Fibroblast of peridontal ligament (primary cell): ENCODE results near the gene FAM193A.
"Not testable (repeated sequence)": the region's sequence is repeated elsewhere in the genome, so short reads cannot be mapped to it uniquely, and the experiment has no call there.

ENCODE experiments used
- DNase-seq: peaks from one replicate; pipeline ENCODE4 v3.0.0-alpha.2; 2010; ENCODE audit errors: extremely low read depth

The FAM193A gene

GRCh38 chr4:2651546-2651945 is 115.1 kb downstream of the FAM193A start:
- DNase-seq: no peak

GRCh38 chr4:2651998-2652397 is 115.6 kb downstream of the FAM193A start:
- no peak for DNase-seq

GRCh38 chr4:2652415-2653160 is 116.1 kb downstream of the FAM193A start:
- DNase-seq: no peak

GRCh38 chr4:2660596-2661211 is 124.3 kb downstream of the FAM193A start:
- peak; percentile 25 for DNase-seq

- peak; percentile 93 for DNase-seq
These were observed 126.2 kb downstream of the FAM193A start for GRCh38 chr4:2662598-2662997.

DNA sequence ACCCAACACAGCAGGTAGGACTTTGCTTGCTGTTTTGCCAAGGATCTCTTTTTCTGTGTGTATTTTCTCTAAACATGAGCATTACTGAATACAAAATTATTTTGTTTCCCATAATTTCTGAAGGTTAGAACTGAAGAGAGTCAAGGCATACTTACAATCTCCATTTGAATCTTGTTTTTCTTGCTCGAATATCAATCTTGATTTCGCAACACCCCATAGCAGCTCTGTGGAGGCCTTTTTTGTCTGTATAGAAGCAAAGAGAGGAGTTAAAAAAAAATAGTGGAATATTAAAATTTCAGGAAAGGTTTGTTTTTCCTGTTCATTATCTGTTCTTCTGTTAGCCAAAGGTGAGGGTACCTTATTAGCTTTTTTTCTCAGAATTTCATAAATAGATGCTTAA is 126.8 kb downstream of the FAM193A start:
- DNase-seq: no peak

DNA sequence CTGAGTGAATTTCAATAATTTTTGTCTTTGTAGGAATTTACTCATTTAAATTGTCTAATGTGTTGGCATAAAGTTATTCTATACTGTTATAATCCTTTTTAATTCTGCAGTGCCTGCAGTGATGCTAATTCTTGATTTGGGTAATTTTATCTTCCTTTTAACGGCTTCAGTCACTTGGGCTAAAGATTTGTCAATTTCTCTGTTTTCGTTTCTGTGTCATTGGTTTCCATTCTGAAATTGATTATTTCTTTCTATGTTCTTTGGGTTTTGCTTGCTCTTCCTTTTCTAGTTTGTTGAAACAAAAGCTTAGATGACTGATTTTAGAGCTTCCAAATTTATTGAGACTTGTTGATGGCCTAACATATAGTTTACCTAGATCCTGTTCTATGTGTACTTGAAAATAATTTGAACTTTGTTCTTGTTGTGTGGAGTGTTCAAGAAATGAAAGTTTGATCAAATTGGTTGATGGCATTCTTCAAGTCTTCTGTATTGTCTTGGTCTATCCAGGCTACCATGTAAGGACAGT is 130.3 kb downstream of the FAM193A start:
- no peak for DNase-seq

- DNase-seq: peak; percentile 47
These were observed 131.0 kb downstream of the FAM193A start for GRCh38 chr4:2667428-2667827.

DNA sequence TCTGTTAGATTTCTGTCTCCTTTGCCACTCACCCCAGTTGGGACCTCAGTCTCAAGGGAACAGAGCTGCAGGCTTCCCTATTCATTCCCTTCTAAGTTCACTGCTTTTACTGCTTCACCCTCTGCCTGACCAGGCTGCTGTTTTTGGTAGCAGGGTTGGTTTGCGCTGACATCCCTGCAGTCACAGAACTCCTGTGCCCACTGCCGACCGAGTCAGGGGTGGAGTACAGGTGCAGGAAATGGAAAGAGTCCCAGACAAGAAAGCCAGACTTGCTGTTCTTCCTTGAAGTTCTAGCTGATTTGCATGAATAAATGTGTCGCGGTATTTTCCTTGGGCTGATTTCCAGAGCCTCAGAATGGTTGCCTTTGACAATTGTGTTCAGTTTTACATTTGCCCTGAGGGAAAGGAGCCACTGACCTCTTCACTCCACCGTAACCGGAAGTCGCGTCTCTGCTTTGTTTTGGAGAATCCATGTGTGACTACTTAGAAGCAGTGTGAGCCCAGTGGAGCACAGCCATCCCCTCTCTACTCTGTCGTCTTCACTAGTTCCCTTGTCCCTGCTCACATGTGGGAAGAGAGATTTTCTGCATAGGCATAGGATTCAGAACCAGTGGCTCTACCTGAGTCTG is 134.9 kb downstream of the FAM193A start:
- no peak for DNase-seq

DNA sequence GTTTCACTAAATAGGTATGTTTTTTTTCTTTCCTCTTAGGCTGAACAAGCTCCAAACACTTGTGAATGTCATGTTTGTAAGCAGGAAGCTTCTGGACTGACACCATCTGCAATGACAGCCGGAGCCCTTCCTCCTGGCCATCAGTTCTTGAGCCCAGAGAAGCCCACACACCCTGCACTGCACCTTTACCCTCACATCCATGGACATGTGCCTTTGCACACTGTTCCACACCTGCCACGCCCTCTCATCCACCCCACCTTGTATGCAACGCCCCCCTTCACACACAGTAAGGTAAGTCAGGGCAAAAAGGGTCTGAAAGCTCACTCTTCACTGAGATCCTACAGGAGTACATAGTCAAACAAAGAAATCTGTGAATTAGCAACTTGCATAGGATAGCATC is 135.6 kb downstream of the FAM193A start:
- no peak for DNase-seq

GRCh38 chr4:2672700-2673099 is 136.3 kb downstream of the FAM193A start:
- no peak for DNase-seq

DNA sequence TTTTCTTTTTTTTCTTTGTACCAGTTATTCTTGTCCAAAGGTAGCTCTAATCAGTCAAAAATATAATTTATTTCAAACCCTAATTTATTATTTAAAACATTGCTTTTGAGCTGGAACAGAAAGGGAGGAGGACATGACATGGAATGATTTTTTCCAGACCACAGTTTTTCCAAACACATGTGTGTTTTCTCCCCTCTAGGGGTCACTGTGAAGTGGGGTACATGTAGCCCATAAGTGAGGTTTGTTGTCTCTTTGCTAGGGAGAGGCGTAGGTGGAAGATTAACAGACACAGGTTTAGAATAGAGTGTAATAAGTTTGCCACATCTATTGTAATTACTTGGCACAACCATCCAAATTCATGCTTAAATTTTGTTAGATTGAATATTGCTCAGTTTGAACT is 136.7 kb downstream of the FAM193A start:
- DNase-seq: no peak

DNA sequence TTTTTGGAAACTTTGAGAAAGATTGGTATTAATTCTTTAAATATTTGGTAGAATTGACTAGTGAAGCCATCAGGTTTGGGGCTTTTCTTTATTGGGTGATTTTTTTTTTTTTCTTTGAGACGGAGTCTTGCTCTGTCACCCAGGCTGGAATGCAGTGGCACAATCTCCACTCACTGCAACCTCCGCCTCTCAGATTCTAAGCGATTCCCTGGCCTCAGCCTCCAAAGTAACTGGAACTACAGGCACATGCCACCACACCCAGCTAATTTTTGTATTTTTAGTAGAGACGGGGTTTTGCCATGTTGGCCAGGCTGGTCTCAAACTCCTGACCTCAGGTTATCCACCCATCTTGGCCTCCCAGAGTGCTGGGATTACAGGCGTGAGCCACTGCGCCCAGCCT is 143.3 kb downstream of the FAM193A start:
- not testable (repeated sequence) for DNase-seq

DNA sequence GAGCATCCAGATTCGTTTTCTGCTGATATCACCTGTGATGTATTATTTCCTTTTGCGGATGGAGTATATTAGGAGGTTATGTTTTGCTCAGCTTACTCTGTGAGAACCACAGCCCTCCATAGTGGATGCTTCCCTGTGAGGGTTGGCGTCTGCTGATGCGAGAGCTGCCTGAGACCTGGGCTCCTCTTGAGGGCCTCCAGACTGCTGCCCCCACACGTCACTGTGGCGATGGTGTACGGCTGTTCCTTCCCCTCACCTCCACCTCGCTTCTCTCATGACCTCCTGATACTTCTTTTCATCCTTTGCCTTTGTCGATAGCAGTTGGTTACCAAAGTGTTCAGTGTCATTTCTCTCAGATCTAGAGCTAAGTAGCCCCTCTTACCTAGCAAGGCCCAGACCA is 148.0 kb downstream of the FAM193A start:
- DNase-seq: no peak

DNA sequence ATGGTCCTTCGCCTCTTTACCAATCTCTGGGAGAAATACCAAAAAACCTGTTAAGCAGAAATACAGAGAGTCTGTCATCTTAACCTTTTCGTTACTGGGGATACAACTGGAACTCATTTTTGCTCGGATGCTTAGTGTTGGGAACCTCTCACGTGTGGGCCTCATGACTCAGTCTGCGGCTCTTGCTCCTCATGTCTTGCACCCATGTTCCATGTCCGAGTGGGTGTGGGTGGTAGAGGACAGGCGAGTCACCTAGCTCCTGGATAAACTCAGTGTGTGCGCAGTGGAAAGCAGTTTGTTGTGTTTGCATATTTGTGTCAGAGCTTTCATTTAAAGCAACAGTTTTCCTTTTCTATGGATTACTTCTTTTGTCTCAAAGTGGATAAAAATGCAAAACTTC is 149.1 kb downstream of the FAM193A start:
- DNase-seq: peak; percentile 23

DNA sequence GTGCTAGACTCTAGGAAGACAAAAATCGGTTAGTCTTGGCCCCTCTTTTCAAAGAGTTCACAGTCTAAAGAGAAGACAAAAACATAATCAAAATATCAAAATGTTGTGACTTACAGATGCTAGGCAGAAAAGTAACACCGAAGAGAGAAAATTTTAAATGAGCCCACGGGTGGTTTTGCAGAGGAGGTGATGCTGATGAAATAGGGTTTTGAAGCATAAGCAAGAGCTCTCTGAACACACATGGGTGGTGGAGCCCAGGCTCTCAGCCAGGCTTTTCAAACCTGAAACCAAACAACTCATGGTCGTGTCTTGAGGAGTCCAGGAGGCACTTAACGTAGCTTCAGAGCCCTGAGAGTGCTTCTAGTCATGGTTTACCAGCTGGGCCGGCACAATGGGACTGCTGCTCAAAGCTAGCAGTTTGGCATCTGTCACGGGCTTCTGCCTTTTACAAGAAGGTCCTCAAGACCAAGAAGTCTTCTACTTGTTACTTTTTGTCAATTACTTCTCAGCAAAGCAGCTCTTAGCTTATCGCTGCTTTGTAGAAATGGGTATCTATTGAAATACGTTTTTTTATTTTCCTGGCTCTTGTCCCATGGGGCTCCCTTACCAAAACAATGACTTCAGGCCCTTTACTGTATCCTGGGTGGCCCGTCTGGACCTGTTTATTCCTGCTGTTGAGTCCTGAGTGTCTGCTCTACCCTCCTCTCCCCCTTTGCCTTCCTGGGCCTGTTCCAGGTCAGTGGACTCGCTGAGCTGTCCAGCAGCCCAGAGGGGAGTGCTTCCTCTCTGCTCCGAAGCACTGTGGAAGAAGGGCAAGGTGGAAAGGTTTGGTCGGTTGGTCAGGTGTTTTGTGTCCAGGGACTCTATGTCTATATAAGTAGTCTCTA is 150.2 kb downstream of the FAM193A start:
- DNase-seq: no peak

DNA sequence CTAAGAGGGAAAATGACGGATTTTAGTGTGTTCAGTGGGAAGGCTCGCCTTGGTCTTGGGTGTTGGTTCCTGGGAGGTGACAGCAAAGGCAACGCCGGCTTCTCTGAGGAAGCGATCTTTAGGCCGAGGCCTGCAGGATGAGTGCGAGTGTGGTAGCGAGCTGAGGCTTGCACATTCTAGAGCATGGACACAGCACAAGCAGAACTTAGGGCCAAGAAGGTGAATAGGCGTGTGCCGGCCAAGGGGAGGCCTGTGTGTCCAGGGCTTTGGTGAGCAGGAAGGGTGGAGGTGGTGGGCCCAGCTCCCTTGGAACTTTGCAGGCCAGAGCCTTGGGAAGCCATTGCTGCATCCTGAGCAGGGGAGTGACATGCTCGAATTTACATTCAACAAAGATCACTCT is 151.8 kb downstream of the FAM193A start:
- no peak for DNase-seq

DNA sequence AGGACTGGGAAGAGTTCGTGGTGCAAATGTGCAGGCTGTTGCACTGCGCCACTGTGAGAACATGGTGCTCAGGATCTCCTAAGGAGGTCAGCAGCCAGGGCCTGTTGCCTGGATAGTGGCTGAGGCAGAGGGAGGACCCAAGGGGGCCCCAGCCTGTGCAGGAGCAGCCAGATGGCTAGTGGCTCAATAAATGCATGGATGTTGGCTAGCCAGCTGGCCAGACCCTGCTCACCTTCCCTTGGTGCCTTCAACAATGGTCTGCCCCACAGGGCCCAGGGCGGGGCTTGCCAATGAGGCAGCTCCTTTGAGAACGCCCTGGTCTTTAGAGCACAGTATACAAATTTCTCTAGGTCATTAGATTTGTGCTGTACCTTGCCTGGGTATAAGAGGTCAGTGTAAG is 152.2 kb downstream of the FAM193A start:
- no peak for DNase-seq

DNA sequence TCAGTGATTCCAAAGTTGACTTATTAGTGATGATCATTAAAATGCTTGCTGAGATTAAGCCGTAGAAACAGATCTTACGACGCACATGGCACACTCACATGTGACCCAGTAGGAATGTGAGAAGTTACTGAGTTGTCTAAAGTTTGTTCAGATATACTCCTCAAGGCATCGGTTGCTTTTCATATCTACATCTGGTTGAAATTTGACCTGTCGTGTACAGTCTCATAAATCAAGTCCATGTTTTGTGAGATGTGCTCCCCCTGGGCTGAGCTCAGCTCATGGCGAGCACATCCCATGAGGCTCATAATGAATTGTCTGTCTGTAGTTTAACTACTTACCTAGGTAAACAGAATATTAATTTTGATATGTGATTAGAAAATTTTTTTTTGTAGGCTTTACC is 152.7 kb downstream of the FAM193A start:
- no peak for DNase-seq

DNA sequence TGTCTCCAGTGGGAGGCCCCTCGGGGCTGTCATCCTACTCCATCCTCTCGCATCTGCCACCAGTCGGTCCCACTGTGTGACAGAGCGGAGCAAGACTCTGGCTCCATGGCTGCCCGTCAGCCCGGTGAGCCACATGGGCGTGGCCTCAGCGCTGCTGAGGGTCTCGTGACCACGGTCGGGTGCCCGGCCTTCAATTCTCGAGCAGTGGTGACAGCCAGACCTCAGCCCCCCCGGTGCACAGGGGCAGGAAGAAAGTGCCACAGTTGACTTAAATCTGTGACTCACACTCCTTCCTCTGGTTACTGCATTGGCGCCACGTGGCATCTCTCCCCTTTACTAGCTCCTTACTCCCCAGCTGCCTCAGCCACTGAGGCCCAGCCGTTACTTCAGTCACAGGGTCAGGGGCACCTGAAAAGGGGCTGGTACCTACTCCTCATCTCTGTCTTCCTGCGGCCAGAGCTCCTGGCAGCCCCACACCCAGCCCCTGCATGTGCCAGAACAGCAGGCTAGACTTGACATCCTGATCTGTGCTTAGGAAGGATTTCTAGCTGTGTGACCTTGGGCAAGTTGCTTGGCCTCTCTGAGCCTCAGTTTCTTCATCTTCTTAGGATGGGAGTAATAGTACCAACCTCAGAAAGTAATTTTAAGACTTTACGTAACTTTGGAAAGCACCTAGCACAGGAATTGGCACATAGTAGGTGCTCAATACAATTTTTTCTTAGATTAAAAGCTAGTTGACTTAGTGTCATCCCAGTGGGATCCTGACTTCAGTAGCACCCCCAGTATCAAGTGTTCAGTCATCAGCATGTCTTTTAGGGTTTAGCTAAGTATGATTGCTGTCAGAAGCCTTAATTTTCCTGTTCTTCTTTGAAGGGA is 153.6 kb downstream of the FAM193A start:
- DNase-seq: no peak

- DNase-seq: no peak
These were observed 154.9 kb downstream of the FAM193A start for GRCh38 chr4:2691313-2691712.
